Activated naive CD4-positive, alpha-beta T cell treated with anti-CD3 and anti-CD28 coated beads, Interleukin-2, amount 50 U/mL, for 16 hours (primary cell): ENCODE results near the gene ALAS1.

Experiments used
- DNase-seq: peaks from one replicate; pipeline ENCODE4 v3.0.0-alpha.2; 2020

Gene ALAS1

GRCh38 chr3:52222319-52223221 lies 24.6 kb downstream of the ALAS1 start:
- DNase-seq: peak; percentile 7

GRCh38 chr3:52223449-52224408 lies 25.8 kb downstream of the ALAS1 start:
- peak; percentile 9 for DNase-seq

GRCh38 chr3:52225452-52226228 lies 27.7 kb downstream of the ALAS1 start, which contains the start of gene TLR9:
Gene TLR9, minus strand, starts transcription at chr3:52225645. Its CDS starts 116 bp downstream, at chr3:52225529.
- peak; percentile 42 for DNase-seq

GRCh38 chr3:52226229-52226817 lies 28.4 kb downstream of the ALAS1 start:
- DNase-seq: no peak

- no peak for DNase-seq
Measured at GRCh38 chr3:52227117-52227516, 29.2 kb downstream of the ALAS1 start.

- DNase-seq: no peak
Measured at GRCh38 chr3:52227766-52228165, 29.8 kb downstream of the ALAS1 start.

- no peak for DNase-seq
Measured at GRCh38 chr3:52228266-52228665, 30.3 kb downstream of the ALAS1 start.

- no peak for DNase-seq
Measured at GRCh38 chr3:52228751-52229291, 30.9 kb downstream of the ALAS1 start.

GRCh38 chr3:52229656-52230055 lies 31.7 kb downstream of the ALAS1 start:
- DNase-seq: no peak

GRCh38 chr3:52230461-52230860 lies 32.5 kb downstream of the ALAS1 start:
- no peak for DNase-seq

- DNase-seq: no peak
Measured at GRCh38 chr3:52230889-52231499, 33.0 kb downstream of the ALAS1 start.

- DNase-seq: peak; percentile 90
Measured at GRCh38 chr3:52231502-52232278, 33.7 kb downstream of the ALAS1 start.

GRCh38 chr3:52232279-52233107 lies 34.5 kb downstream of the ALAS1 start:
- DNase-seq: peak; percentile 55

GRCh38 chr3:52233108-52233591 lies 35.2 kb downstream of the ALAS1 start:
- no peak for DNase-seq

GRCh38 chr3:52233968-52234367 lies 36.0 kb downstream of the ALAS1 start:
- no peak for DNase-seq

GRCh38 chr3:52234516-52235447 lies 36.8 kb downstream of the ALAS1 start:
- no peak for DNase-seq

GRCh38 chr3:52236424-52236886 lies 38.5 kb downstream of the ALAS1 start:
- DNase-seq: no peak

- no peak for DNase-seq
Measured at GRCh38 chr3:52237006-52237656, 39.2 kb downstream of the ALAS1 start.
